Tongue (tissue), 2 donors: ENCODE results near the gene IRS2. TPM values are rescaled to one million over a fixed set of nuclear protein-coding genes. Genes with fewer than 3 reads are reported as not detected.
A peak's percentile ranks its signal among the peaks of the same experiment; 100 is the strongest.

Experiments used
- DNase-seq: peaks from one replicate; pipeline ENCODE4 v3.0.0-alpha.2; 2015
- total RNA-seq: library from RNA; depleted of rRNA; stranded (reverse); fragments of >200 nt; gene quantifications from one replicate; pipeline ENCODE4 v1.2.3, GENCODE V29; 2014

Gene IRS2
- total RNA-seq, 1 donor from 2014 or later = 6.3 TPM

- no peak for DNase-seq
These were observed 16.6 kb upstream of the IRS2 start for GRCh38 chr13:109802936-109803335.

GRCh38 chr13:109795011-109795410 lies 8.6 kb upstream of the IRS2 start:
- no peak for DNase-seq

DNA sequence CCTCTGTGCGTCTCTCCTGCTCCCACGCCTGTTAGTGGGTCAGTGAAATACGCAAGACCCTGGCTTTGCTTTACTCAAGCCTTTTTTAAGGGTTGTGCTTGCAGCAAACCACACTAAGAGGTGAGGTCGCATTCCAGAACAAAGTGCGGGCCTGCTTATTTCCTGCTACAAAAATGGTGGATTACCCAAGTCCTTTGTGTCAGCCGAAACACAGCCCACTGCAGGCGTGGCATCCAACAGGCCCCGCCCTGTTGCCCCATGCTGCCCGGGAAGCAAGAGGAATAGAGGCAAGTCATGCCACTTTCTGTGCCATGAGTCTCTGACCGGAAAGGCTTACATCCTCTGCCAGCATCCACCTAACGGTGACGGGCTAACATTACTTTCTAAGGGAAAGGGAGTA lies 7.7 kb upstream of the IRS2 start:
- no peak for DNase-seq

DNA sequence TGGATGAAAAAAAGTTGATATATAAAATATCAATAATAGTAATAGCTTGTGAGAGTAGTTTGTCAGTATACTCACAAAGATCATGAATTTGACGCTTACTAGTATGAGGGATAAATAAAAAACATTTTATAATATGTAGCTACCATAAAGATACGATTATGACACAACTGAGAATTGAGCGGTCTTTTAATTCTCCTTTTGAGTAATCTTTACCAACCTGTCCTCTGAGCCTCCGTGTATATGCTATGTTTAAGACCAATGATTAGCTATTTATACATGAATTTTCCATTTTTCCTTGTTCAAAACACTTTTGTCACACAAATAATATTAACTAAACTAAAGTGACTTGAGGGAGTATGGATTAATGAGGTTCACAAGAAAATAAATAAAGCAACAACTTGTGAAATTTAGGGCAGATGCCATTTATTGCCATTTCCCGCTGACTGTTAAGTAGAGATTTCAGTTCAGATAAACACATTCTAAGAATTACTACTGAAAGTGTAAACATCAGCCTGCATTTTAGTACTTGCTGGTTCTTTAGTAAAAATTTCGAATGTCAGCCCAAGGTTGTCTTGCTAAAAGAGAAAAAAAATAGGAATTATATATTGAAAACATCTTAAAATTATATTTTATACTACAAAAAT lies 6.2 kb upstream of the IRS2 start:
- no peak for DNase-seq

- DNase-seq = peak; percentile 63
These were observed 4.7 kb upstream of the IRS2 start for GRCh38 chr13:109790942-109791605.

- DNase-seq = no peak
These were observed 3.7 kb upstream of the IRS2 start for GRCh38 chr13:109790086-109790485.

- peak; percentile 71 for DNase-seq
These were observed 2.9 kb upstream of the IRS2 start for GRCh38 chr13:109789262-109789661.

- no peak for DNase-seq
These were observed 2.2 kb upstream of the IRS2 start for GRCh38 chr13:109788372-109789111.

- peak; percentile 72 for DNase-seq
These were observed 962 bp upstream of the IRS2 start for GRCh38 chr13:109787135-109787954.

GRCh38 chr13:109785892-109786450 lies 412 bp downstream of the IRS2 start:
- DNase-seq = peak; percentile 35

GRCh38 chr13:109785141-109785891 lies 1.1 kb downstream of the IRS2 start:
- DNase-seq = peak; percentile 63

GRCh38 chr13:109784590-109785140 lies 1.7 kb downstream of the IRS2 start:
- DNase-seq = peak; percentile 89

GRCh38 chr13:109783815-109784589 lies 2.4 kb downstream of the IRS2 start:
- DNase-seq = no peak

DNA sequence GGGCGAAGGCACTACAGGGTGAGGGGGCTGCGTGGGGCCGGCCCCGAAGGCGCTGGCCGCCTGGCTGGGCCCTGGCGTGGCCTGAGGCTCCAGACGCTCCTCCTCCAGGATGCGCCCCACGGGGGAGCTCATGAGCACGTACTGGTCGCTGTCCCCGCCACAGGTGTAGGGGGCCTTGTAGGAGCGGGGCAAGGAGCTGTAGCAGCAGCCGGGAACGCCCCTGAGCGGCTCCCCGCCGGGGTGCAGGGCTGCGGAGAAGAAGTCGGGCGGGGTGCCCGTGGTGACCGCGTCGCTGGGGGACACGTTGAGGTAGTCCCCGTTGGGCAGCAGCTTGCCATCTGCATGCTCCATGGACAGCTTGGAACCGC lies 3.0 kb downstream of the IRS2 start:
- DNase-seq = no peak

DNA sequence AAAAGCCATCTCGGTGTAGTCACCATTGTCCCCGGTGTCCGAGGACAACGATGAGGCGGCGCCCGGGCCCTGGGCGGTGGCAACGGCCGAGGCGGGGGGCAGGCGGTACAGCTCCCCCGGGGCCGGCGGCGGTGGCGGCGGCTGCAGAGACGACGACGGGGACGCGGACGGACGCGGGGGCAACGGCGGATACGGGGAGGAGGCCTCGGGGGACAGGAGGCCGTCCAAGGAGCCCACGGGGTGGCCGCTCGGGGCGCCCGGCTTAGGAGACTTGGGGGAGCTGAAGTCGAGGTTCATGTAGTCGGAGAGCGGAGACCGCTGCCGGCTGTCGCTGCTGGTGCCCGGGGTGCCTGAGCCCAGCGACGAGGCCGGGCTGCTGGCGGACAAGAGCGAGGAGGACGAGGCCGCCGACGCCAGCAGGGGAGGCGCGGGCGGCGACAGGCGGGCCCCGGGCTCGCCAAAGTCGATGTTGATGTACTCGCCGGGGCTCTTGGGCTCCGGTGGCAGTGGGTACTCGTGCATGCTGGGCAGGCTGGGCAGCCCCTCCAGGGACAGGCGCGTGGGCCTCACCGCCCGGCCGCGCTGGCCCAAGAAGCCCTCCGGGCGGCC lies 3.5 kb downstream of the IRS2 start:
- DNase-seq = no peak

DNA sequence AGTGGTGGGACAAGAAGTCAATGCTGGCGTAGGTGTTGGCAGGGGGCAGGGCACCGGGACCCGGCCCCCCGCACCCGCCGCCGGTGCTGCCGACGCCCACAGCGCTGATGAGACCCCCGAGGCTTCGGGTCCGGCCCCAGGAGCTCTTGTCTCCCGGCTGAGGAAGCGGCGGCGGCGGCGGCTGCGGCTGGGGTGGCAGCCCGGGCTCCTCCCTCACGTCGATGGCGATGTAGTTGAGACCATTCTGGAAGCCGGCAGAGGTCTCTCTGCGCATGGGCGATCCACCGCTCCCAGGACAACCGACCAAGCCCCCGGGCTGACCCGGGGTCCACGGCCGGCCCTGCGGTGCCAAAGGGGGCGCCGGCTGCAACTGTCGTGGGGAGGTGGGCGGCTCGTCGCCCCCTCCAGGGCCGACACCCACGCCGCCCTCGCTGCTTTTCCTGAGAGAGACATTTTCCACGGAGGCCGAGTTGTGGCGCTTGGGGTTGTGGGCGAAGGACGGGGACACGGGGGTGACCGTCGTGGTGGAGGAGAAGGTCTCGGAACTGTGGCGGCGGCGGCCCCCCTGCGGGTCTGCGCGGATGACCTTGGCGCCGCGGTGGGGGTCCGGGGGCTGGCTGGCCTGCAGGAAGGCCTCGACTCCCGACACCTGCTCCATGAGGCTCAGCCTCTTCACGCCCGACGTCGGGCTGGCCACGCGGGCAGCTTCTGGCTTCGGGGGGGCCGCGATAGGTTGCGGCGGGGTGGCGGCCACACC lies 4.1 kb downstream of the IRS2 start:
- DNase-seq = no peak

GRCh38 chr13:109781384-109782065 lies 4.9 kb downstream of the IRS2 start:
- no peak for DNase-seq

- DNase-seq = no peak
These were observed 5.5 kb downstream of the IRS2 start for GRCh38 chr13:109780845-109781383.
